Stomach (tissue), 9 donors: ENCODE measurements around the gene NDC1. TPM values are rescaled to one million over a fixed set of nuclear protein-coding genes. Genes with fewer than 3 reads are reported as not detected.
"Not testable (repeated sequence)": the region's sequence is repeated elsewhere in the genome, so short reads cannot be mapped to it uniquely, and the experiment has no call there.

Experiments used
- DNase-seq, 2 donors: peaks; one replicate each; pipeline versions ENCODE4 v3.0.0 to v3.0.0-alpha.2; 2013 to 2019
- H3K27ac ChIP-seq, 5 donors: fragments of 200-600 bp in 4 of 5; sonication (generic) in 4 of 5; one replicate each; pipeline ENCODE4 v1.5.1; 2013 to 2019; ENCODE audit warnings: mild to moderate bottlenecking in 1 of 5, moderate library complexity in 1 of 5
- H3K27me3 ChIP-seq, 3 donors: fragments of 200-600 bp; sonication (generic); one replicate each; pipeline ENCODE4 v1.5.1; 2017 to 2019; ENCODE audit warnings: mixed run types in 1 of 3
- H3K36me3 ChIP-seq, 4 donors: fragments of 200-600 bp; sonication (generic); 1 replicate in 3 of 4; 2 replicates in 1 of 4; pipeline ENCODE4 v1.5.1; 2016 to 2019
- H3K4me1 ChIP-seq, 4 donors: fragments of 200-600 bp; sonication (generic); one replicate each; pipeline ENCODE4 v1.5.1; 2016 to 2019
- H3K4me3 ChIP-seq, 4 donors: fragments of 200-600 bp; sonication (generic) in 3 of 4; one replicate each; pipeline ENCODE4 v1.5.1; 2016 to 2019; ENCODE audit warnings: mild to moderate bottlenecking in 1 of 4
- H3K9me3 ChIP-seq, 4 donors: fragments of 200-600 bp; sonication (generic); one replicate each; pipeline ENCODE4 v1.5.1; 2016 to 2019
- EP300 ChIP-seq: sonication (generic); formaldehyde crosslinking; IDR thresholded peaks from one replicate; pipeline ENCODE4 v1.6.1; 2017; ENCODE audit warnings: antibody characterized with exemption
- POLR2A ChIP-seq, 4 donors: fragments of 450-650 bp; IDR thresholded peaks; one replicate each; pipeline ENCODE4 v1.6.1; 2016; ENCODE audit warnings: antibody characterized with exemption in 4 of 4, control low read depth in 2 of 4, mild to moderate bottlenecking in 1 of 4, moderate library complexity in 1 of 4
- POLR2AphosphoS5 ChIP-seq, 3 donors: sonication (generic); formaldehyde crosslinking; IDR thresholded peaks; one replicate each; pipeline ENCODE4 v1.6.1; 2016; ENCODE audit warnings: antibody characterized with exemption in 3 of 3
- WGBS, 5 donors: extraction: QIAGEN DNeasy Blood & Tissue Kit in 3 of 5; methylation state at CpG; one replicate each; pipeline versions ENCODE4 v1.1.5 to v1.1.7; 2013 to 2018; 5-methylcytosine and 5-hydroxymethylcytosine counted together
- intact Hi-C: fragments of 100-400 bp; cut with DNase I; formaldehyde crosslinking; loops from one replicate; pipeline ENCODE4 v1.15.1; 2023; ENCODE audit warnings: low total_unique reads
- polyA plus RNA-seq, 3 donors: library from polyadenylated mRNA; stranded (reverse); fragments of 200-250 nt; gene quantifications; one replicate each; pipeline ENCODE4 v1.2.3, GENCODE V29; 2013
- total RNA-seq, 5 donors: library from RNA; depleted of rRNA; stranded (reverse); fragments of >200 nt; gene quantifications; one replicate each; pipeline versions ENCODE4 v1.1.0 to v1.2.3, GENCODE V29; 2014 to 2016
- TF ChIP-seq, protein P1 (sequence below), 7 experiments: fragments of 450-650 bp in 4 of 7; fragments of 200-600 bp in 3 of 7; sonication (generic) in 3 of 7; IDR thresholded peaks; one replicate each; pipeline ENCODE4 v1.5.1; 2016 to 2019; ENCODE audit warnings: antibody characterized with exemption in 7 of 7, control low read depth in 2 of 7, mild to moderate bottlenecking in 1 of 7
- donor health status: healthy with polysubstance abuse.
- donor health status: Bipolar disorder and iron deficiency.
- donor health status: healthy.

Gene NDC1
- total and polyA plus RNA-seq, 8 donors, result 2.6 to 46.9 (median 7.7) TPM

DNA sequence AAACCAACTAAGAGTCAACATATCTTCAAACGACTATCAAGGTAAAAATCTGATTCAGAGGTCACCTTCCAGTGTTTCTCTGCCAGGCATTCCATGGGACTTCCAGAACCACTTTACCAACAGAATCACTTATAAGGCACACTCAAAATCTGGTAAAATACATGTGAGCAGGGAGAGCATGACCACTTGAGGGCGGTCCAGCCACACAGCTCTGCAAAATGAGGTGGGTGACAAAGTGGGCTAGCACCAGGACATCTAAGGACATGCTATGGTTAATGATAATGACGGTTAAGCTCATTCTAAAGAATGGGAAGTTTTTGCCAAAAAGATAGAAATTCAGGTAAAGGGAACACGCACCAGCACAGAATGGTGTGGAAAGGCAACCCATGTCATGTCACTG is 74.6 kb downstream of the NDC1 start:
- intact Hi-C loops, result no loop called here
- H3K27ac ChIP-seq, result no peak overlapping the region
- no peak overlapping the region for H3K4me3 ChIP-seq
- no peak for DNase-seq
- no peak for TF ChIP-seq POLR2A (IDR thresholded peaks at IDR 0.05)
- TF ChIP-seq, protein P1, sequence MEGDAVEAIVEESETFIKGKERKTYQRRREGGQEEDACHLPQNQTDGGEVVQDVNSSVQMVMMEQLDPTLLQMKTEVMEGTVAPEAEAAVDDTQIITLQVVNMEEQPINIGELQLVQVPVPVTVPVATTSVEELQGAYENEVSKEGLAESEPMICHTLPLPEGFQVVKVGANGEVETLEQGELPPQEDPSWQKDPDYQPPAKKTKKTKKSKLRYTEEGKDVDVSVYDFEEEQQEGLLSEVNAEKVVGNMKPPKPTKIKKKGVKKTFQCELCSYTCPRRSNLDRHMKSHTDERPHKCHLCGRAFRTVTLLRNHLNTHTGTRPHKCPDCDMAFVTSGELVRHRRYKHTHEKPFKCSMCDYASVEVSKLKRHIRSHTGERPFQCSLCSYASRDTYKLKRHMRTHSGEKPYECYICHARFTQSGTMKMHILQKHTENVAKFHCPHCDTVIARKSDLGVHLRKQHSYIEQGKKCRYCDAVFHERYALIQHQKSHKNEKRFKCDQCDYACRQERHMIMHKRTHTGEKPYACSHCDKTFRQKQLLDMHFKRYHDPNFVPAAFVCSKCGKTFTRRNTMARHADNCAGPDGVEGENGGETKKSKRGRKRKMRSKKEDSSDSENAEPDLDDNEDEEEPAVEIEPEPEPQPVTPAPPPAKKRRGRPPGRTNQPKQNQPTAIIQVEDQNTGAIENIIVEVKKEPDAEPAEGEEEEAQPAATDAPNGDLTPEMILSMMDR (IDR thresholded peaks at IDR 0.05), result no peak
- H3K27me3 ChIP-seq, result no peaks in the 10 kb centered on the region
- no peaks in the 10 kb centered on the region for H3K4me1 ChIP-seq
- H3K36me3 ChIP-seq, result peaks cover 0 to 15% (median 3%) of the 10 kb centered on the region in 4 donors
- 89 to 94% (median 90%) methylated on average over 4 of the region's 4 CpGs for WGBS, 5 donors
- peaks cover 0 to 6% (median 2%) of the 10 kb centered on the region in 4 donors for H3K9me3 ChIP-seq

DNA sequence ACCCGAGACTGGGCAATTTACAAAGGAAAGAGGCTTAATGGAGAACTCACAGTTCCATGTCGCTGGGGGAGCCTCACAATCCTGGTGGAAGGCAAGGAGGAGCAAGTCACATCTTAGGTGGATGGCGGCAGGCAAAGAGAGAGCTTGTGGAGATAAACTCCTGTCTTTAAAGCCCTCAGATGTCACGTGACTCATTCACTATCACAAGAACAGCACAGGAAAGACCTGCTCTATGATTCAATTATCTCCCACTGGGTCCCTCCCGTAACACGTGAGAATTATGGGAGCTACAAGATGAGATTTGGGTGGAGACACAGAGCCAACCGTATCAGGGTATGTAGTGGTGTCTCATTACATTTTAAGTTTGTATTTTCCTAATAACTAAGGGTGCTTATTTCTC is 77.6 kb downstream of the NDC1 start:
- H3K27ac ChIP-seq, DNase-seq, H3K27me3 ChIP-seq, H3K4me1 ChIP-seq, H3K4me3 ChIP-seq, H3K9me3 ChIP-seq, intact Hi-C loops, H3K36me3 ChIP-seq: not testable (repeated sequence)
- 81 to 87% (median 85%) methylated on average over 7 of the region's 7 CpGs for WGBS, 5 donors

DNA sequence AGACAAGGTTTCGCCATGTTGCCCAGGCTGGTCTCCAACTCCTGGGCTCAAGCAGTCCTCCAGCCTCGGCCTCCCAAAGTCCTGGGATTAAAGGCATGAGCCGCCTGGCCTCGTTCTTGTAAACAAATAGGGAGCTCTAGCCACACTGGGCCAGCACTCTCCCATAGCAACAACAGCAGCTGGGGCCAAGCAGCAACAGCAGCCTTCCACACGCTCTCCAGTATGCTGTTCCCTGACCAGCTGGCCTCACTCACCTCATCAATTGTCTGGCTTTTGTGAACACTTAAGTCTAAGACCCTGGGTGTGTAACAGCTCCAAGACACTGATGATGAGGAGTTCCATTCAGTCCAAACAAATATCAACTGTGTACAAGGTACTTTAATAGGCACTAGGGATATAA is 82.2 kb downstream of the NDC1 start:
- Histone ChIP-seq H3K4me1 (no peaks in the 10 kb centered on the region), H3K27me3 (no peaks in the 10 kb centered on the region), H3K36me3 (no peaks in the 10 kb centered on the region), H3K27ac (no peak overlapping the region), H3K9me3 (no peaks in the 10 kb centered on the region), H3K4me3 (no peak overlapping the region)
- no peak for TF ChIP-seq POLR2A (IDR thresholded peaks at IDR 0.05)
- TF ChIP-seq EP300, result no peak
- no peak for TF ChIP-seq POLR2AphosphoS5 (IDR thresholded peaks at IDR 0.05)
- TF ChIP-seq, protein P1 (IDR thresholded peaks at IDR 0.05), result no peak
- WGBS, 5 donors, result 68 to 81% (median 75%) methylated on average over 5 of the region's 5 CpGs
- peak in 1 of 2 donors; percentile 40 for DNase-seq
- intact Hi-C loops, result loop anchor here (5.0 kb wide), 1 partner anchor 274 kb away; no protein-coding TSS in a partner anchor

DNA sequence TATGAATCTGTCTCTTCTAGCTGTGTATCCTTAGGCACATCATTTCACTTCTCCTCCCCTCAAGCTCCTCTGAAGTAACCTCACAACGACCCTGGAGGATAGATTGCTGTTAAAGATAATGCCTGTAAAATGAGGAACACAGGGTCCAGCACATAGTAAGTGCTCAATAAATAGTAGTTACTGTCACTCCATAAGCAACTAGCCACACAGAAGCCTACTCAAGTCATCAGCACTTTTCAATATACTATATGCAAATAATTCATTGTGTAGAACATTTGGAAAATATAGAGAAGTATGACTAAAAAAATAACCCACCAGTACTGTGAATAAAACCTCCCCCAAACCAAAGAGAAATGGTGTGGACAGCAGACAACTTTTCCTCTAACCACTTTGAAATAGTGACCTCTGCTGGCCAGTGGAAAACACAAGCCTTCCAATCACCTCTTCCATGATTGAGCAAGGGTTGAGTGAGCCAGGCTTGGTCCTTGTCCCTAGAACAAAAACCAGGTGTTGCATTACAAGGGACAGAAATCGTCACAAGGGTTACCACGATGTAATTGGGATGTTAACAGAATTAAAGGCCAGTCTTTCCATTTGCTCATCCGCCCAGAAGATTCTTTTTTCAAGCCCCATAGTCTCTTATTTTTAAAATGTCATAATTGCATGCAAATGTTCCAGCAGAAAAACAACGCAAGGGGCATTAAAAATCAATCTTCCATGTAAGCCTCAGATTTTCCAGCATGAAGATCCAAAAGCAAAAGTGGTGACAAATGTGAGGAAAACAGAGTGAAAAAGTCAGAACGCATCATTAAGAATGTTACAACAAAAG is 83.4 kb downstream of the NDC1 start:
- no peaks in the 10 kb centered on the region for H3K36me3 ChIP-seq
- DNase-seq, result peak in 1 of 2 donors; percentile 71
- no peak for TF ChIP-seq EP300
- TF ChIP-seq, protein P1 (IDR thresholded peaks at IDR 0.05), result peak in 5 of 7 experiments; percentile 29 to 63 (median 53)
- no peak for TF ChIP-seq POLR2A (IDR thresholded peaks at IDR 0.05)
- TF ChIP-seq POLR2AphosphoS5 (IDR thresholded peaks at IDR 0.05), result no peak
- intact Hi-C loops, result loop anchor here (5.0 kb wide), 1 partner anchor 272 kb away; no protein-coding TSS in a partner anchor
- no peak overlapping the region for H3K27ac ChIP-seq
- 50 to 56% (median 52%) methylated on average over 6 of the region's 6 CpGs for WGBS, 5 donors
- H3K9me3 ChIP-seq, result no peaks in the 10 kb centered on the region
- no peaks in the 10 kb centered on the region for H3K27me3 ChIP-seq
- H3K4me3 ChIP-seq, result no peak overlapping the region
- no peaks in the 10 kb centered on the region for H3K4me1 ChIP-seq

DNA sequence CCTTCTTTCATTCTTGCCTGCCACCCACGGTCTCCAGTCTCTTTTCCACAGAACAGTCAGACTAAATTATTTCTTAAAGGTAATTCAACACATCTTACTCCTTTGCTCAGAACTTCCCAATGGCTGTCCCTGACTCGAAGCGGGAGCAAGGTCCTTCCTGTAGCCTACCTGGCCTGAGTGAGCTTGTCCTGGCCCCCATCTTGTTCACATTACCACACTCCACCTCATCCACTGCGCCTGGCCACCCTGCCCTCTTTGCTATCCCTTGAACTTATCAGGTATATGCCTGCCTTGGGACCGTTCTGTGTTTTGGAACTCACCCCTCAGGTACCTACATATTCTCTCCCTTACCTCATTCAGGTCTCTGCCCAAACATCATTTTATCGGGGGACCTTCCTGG is 85.8 kb downstream of the NDC1 start:
- WGBS, 5 donors, result 89 to 93% (median 92%) methylated on average over 6 of the region's 6 CpGs
- intact Hi-C loops, result no loop called here
- TF ChIP-seq POLR2AphosphoS5 (IDR thresholded peaks at IDR 0.05) (no peak), POLR2A (IDR thresholded peaks at IDR 0.05) (no peak), EP300 (no peak)
- TF ChIP-seq, protein P1 (IDR thresholded peaks at IDR 0.05), result no peak

More for the DNA sequence above, 85.8 kb downstream of the NDC1 start:
- Histone ChIP-seq H3K9me3 (no peaks in the 10 kb centered on the region), H3K27ac (no peak overlapping the region), H3K27me3 (no peaks in the 10 kb centered on the region), H3K36me3 (no peaks in the 10 kb centered on the region), H3K4me3 (no peak overlapping the region), H3K4me1 (no peaks in the 10 kb centered on the region)
- DNase-seq, result no peak
